IMR-90 (cell line): ENCODE data around the gene CARD18. TPM values are rescaled to one million over a fixed set of nuclear protein-coding genes. Genes with fewer than 3 reads are reported as not detected.

Experiments
- ATAC-seq: fragments of 200-7000 bp; cut with Tn5 transposase; 2 replicates; pipeline ENCODE4 v1.9.1; 2020; ENCODE audit warnings: low read depth, mild to moderate bottlenecking, moderate library complexity
- BruUV-seq: library from RNA; stranded (reverse); fragments of 400-500 nt; replicated peaks from 2 replicates; lab custom pipeline; 2021; lab: Mats Ljungman, UMichigan
- CTCF ChIA-PET: fragments of 300-600 bp; formaldehyde crosslinking; extraction: SDS; loops from one replicate; lab custom pipeline; 2021; ENCODE audit warnings: antibody characterized with exemption; lab: Yijun Ruan, JAX
- POLR2A ChIA-PET: fragments of 300-600 bp; sonication (Branson Sonifier 250); formaldehyde crosslinking; loops from one replicate; lab custom pipeline; 2022; ENCODE audit warnings: antibody characterized with exemption; ENCODE audit not compliant: unreplicated experiment; lab: Charles Lee
- DNase-seq: peaks from one replicate; pipeline ENCODE4 v3.0.0; 2013
- H2AFZ ChIP-seq: replicated peaks from 2 replicates; pipeline ENCODE3; 2013; ENCODE audit warnings: low read length, mild to moderate bottlenecking; ENCODE audit not compliant: poor library complexity
- H2AK5ac ChIP-seq: 2 replicates; pipeline ENCODE4 v1.6.1; 2013; ENCODE audit warnings: low read depth, low read length, inconsistent platforms
- H2AK9ac ChIP-seq: replicated peaks from 2 replicates; pipeline ENCODE3; 2013; ENCODE audit warnings: mild to moderate bottlenecking, low read depth, low read length, moderate library complexity; ENCODE audit not compliant: poor library complexity
- H2BK120ac ChIP-seq: 2 replicates; pipeline ENCODE4 v1.6.1; 2013; ENCODE audit warnings: low read depth, low read length, inconsistent platforms
- H2BK15ac ChIP-seq: 3 replicates; pipeline ENCODE4 v1.6.1; 2013; ENCODE audit warnings: low read depth, low read length, inconsistent platforms
- H2BK20ac ChIP-seq: 2 replicates; pipeline ENCODE4 v1.6.1; 2013; ENCODE audit warnings: low read depth, mild to moderate bottlenecking, inconsistent platforms, low read length, moderate library complexity
- H2BK5ac ChIP-seq: 2 replicates; pipeline ENCODE4 v1.6.1; 2013; ENCODE audit warnings: mild to moderate bottlenecking, low read depth, low read length, inconsistent platforms; ENCODE audit not compliant: poor library complexity, severe bottlenecking
- H3K14ac ChIP-seq: replicated peaks from 2 replicates; pipeline ENCODE4 v1.6.1; 2013; ENCODE audit warnings: low read depth, low read length, inconsistent platforms
- H3K18ac ChIP-seq: 2 replicates; pipeline ENCODE4 v1.6.1; 2013; ENCODE audit warnings: low read depth, low read length, control low read depth
- H3K23ac ChIP-seq: 2 replicates; pipeline ENCODE4 v1.6.1; 2013; ENCODE audit warnings: low read depth, low read length, inconsistent platforms
- H3K27ac ChIP-seq: 2 replicates; pipeline ENCODE4 v1.5.1; 2013; ENCODE audit warnings: mild to moderate bottlenecking, control low read depth, low read length; ENCODE audit not compliant: insufficient read depth
- H3K27me3 ChIP-seq: 2 replicates; pipeline ENCODE4 v1.6.1; 2013; ENCODE audit warnings: low read length; ENCODE audit not compliant: control insufficient read depth, insufficient read depth
- H3K36me3 ChIP-seq: 2 replicates; pipeline ENCODE4 v1.6.1; 2013; ENCODE audit warnings: low read length, mixed read lengths; ENCODE audit not compliant: control insufficient read depth, insufficient read depth
- H3K4ac ChIP-seq: 2 replicates; pipeline ENCODE4 v1.6.1; 2013; ENCODE audit warnings: low read depth, low read length, inconsistent platforms
- H3K4me1 ChIP-seq: 2 replicates; pipeline ENCODE4 v1.6.1; 2013; ENCODE audit warnings: low read length, mixed read lengths; ENCODE audit not compliant: control insufficient read depth, insufficient read depth
- H3K4me2 ChIP-seq: 2 replicates; pipeline ENCODE4 v1.6.1; 2013; ENCODE audit warnings: low read depth, mild to moderate bottlenecking, control low read depth, low read length, moderate library complexity
- H3K4me3 ChIP-seq: 2 replicates; pipeline ENCODE4 v1.5.1; 2013; ENCODE audit warnings: low read depth, mild to moderate bottlenecking, control low read depth, low read length, moderate library complexity; ENCODE audit not compliant: insufficient read depth
- H3K56ac ChIP-seq: 2 replicates; pipeline ENCODE4 v1.6.1; 2013; ENCODE audit warnings: low read length, inconsistent platforms; ENCODE audit not compliant: insufficient read depth; ENCODE audit errors: extremely low read depth
- H3K79me1 ChIP-seq, 2 experiments: 2 replicates each; pipeline ENCODE4 v1.6.1; 2013; ENCODE audit warnings: low read length in 2 of 2, inconsistent platforms in 1 of 2, low read depth in 1 of 2
- H3K9ac ChIP-seq: 2 replicates; pipeline ENCODE4 v1.6.1; 2013; ENCODE audit warnings: low read depth, low read length, control low read depth
- H3K9me1 ChIP-seq: 2 replicates; pipeline ENCODE4 v1.6.1; 2013; ENCODE audit warnings: low read length, inconsistent platforms; ENCODE audit not compliant: insufficient read depth
- H3K9me3 ChIP-seq: 2 replicates; pipeline ENCODE4 v1.6.1; 2013; ENCODE audit warnings: low read length; ENCODE audit not compliant: control insufficient read depth, insufficient read depth
- H4K20me1 ChIP-seq: 2 replicates; pipeline ENCODE4 v1.6.1; 2013; ENCODE audit warnings: low read length, inconsistent platforms; ENCODE audit not compliant: insufficient read depth
- H4K5ac ChIP-seq: 2 replicates; pipeline ENCODE4 v1.6.1; 2013; ENCODE audit warnings: mild to moderate bottlenecking, low read depth, low read length, control low read depth
- H4K8ac ChIP-seq, 2 experiments: 2 replicates each; pipeline ENCODE4 v1.6.1; 2013; ENCODE audit warnings: low read depth in 2 of 2, low read length in 2 of 2, control low read depth in 1 of 2, inconsistent platforms in 1 of 2
- H4K91ac ChIP-seq: 2 replicates; pipeline ENCODE4 v1.6.1; 2013; ENCODE audit warnings: low read depth, low read length, inconsistent platforms; ENCODE audit not compliant: insufficient read depth
- BHLHE40 ChIP-seq: fragments of 150-350 bp; IDR thresholded peaks from 2 replicates; pipeline ENCODE4 v1.6.1; 2016; ENCODE audit warnings: mild to moderate bottlenecking, low read depth, low read length
- CEBPB ChIP-seq: IDR thresholded peaks from 2 replicates; pipeline ENCODE4 v1.6.1; 2012; ENCODE audit warnings: low read depth, low read length, improper control_type of control experiment
- MAZ ChIP-seq: IDR thresholded peaks from 2 replicates; pipeline ENCODE4 v1.6.1; 2012; ENCODE audit warnings: low read depth, mild to moderate bottlenecking, low read length, improper control_type of control experiment, moderate library complexity, borderline replicate concordance
- MXI1 ChIP-seq: IDR thresholded peaks from 2 replicates; pipeline ENCODE4 v1.6.1; 2012; ENCODE audit warnings: low read depth, mild to moderate bottlenecking, low read length, moderate library complexity, borderline replicate concordance
- NFE2L2 ChIP-seq: fragments of 150-350 bp; IDR thresholded peaks from 2 replicates; pipeline ENCODE4 v1.6.1; 2016; ENCODE audit warnings: low read depth, mild to moderate bottlenecking, low read length
- POLR2A ChIP-seq: IDR thresholded peaks from 2 replicates; pipeline ENCODE4 v1.6.1; 2012; ENCODE audit warnings: mild to moderate bottlenecking, low read depth, low read length
- RAD21 ChIP-seq: IDR thresholded peaks from 2 replicates; pipeline ENCODE4 v1.6.1; 2012; ENCODE audit warnings: low read length, improper control_type of control experiment
- WGBS, 2 experiments: methylation state at CpG; one replicate each; pipeline versions ENCODE4 v1.1.5 to v1.1.7; 2013; ENCODE audit warnings: missing lambda C conversion rate in 2 of 2; ENCODE audit not compliant: insufficient read length in 1 of 2; ENCODE audit errors: extremely low coverage in 2 of 2; 5-methylcytosine and 5-hydroxymethylcytosine counted together
- dilution Hi-C: fragments of 300-500 bp; cut with HindIII; formaldehyde crosslinking; loops from one replicate; pipeline ENCODE4 v1.14.3; 2018; ENCODE audit warnings: low sequenced_read_pairs; ENCODE audit not compliant: unreplicated experiment
- in situ Hi-C: fragments of 300-500 bp; cut with MboI; formaldehyde crosslinking; loops from 3 replicates; pipeline ENCODE4 v1.14.3; 2019; ENCODE audit warnings: low sequenced_read_pairs, inconsistent platforms, mixed read lengths
- intact Hi-C: fragments of 100-400 bp; cut with micrococcal nuclease; formaldehyde crosslinking; loops from 2 replicates; pipeline ENCODE4 v1.10.0; 2022
- polyA plus RNA-seq, 3 experiments: library from polyadenylated mRNA; depleted of rRNA; stranded (reverse); fragments of >200 nt; gene quantifications; 2 replicates each; pipeline ENCODE4 v1.2.3, GENCODE V29; 2012; ENCODE audit warnings: low replicate concordance in 1 of 3
- total RNA-seq: library from RNA; depleted of rRNA; stranded (reverse); fragments of >200 nt; gene quantifications from 2 replicates; pipeline ENCODE4 v1.2.3, GENCODE V29; 2012
- TF ChIP-seq, protein P1 (sequence below): conservative IDR thresholded peaks from 2 replicates; pipeline ENCODE4 v1.5.1; 2012; ENCODE audit warnings: mild to moderate bottlenecking, low read depth, low read length, improper control_type of control experiment
- TF ChIP-seq, protein P2 (sequence below): fragments of 150-350 bp; IDR thresholded peaks from 2 replicates; pipeline ENCODE4 v1.6.1; 2017; ENCODE audit warnings: mild to moderate bottlenecking, antibody characterized with exemption, low read length, low read depth

The CARD18 gene
- total and polyA plus RNA-seq, 2 of the 4 experiments (the other 2 are of a cell fraction) = not detected

DNA sequence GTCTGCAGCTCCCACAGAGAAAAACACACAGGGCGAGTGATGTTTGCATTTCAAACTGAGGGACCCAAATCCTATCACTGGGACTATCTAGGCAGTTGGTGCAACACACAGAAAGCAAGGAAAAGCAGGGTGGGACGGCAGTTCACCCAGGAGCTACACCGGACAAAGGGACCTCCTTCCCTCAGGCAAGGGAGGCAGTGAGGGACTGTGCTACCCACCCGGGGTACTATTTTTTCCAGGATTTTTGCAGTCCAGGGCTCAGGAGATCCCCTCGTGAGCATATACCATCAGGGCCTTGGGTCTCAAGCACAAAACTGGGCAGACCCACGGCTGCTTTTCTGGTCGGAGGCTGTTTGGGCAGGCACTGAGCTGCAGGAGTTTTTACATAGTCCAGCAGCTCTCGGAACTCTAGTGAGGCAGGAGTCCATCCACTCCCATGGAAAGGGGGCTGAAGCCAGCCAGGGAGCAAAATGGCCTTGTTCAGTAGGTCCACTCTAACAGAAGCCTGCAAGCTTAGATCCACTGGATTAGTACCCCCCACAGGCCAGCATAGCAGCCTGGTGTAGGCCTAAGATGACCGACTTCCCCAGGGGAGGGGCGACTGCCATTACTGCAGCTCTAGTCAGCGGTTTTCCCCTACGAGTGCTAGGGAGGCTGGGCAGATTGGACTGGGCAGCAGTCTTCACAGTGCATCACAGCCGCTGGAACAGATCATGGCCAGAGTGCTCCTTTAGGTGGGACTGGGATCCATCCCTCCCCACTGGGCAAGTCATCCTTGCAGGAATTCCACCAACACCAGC, 28.2 kb downstream of the CARD18 start:
- dilution Hi-C loops (no loop called here), in situ Hi-C loops (no loop called here), intact Hi-C loops (no loop called here)
- WGBS, 2 experiments = no CpG with 5 or more reads among the region's 13 CpGs
- Histone ChIP-seq H2AK9ac (no peak overlapping the region), H2BK5ac (peak overlapping the region; percentile 67), H3K9ac (0 out of 2 replicates have a peak overlapping the region, but pooled peaks have one; percentile 33), H3K14ac (peak overlapping the region; percentile 76; the same call in 1 of the 2 replicates), H2BK120ac (peak overlapping the region; percentile 78), H2BK20ac (peak overlapping the region; percentile 69), H3K18ac (peak overlapping the region; percentile 80), H2AK5ac (0 out of 2 replicates have a peak overlapping the region, but pooled peaks have one; percentile 42), H3K56ac (no peak overlapping the region), H3K4me1 (peaks cover 6% of the 10 kb centered on the region), H3K4me3 (no peak overlapping the region), H2AFZ (peak overlapping the region; percentile 51), H3K4me2 (no peak overlapping the region), H4K8ac (peak overlapping the region; percentile 48 to 64; a peak in 3 of 4 replicates), H2BK15ac (peak overlapping the region; percentile 97; the same call in 1 of the 3 replicates), H4K5ac (peak overlapping the region; percentile 91), H3K36me3 (no peaks in the 10 kb centered on the region), H3K23ac (no peak overlapping the region), H3K9me3 (no peaks in the 10 kb centered on the region), H3K27me3 (no peaks in the 10 kb centered on the region), H4K20me1 (no peaks in the 10 kb centered on the region), H3K79me1 (no peaks in the 10 kb centered on the region), H3K4ac (peak overlapping the region; percentile 33), H3K27ac (0 out of 2 replicates have a peak overlapping the region, but pooled peaks have one; percentile 20), H3K9me1 (no peaks in the 10 kb centered on the region), H4K91ac (peak overlapping the region; percentile 79)
- TF ChIP-seq NFE2L2 (no peak), RAD21 (no peak), BHLHE40 (no peak), POLR2A (no peak), MAZ (no peak), MXI1 (no peak), CEBPB (no peak)
- TF ChIP-seq, protein P1, sequence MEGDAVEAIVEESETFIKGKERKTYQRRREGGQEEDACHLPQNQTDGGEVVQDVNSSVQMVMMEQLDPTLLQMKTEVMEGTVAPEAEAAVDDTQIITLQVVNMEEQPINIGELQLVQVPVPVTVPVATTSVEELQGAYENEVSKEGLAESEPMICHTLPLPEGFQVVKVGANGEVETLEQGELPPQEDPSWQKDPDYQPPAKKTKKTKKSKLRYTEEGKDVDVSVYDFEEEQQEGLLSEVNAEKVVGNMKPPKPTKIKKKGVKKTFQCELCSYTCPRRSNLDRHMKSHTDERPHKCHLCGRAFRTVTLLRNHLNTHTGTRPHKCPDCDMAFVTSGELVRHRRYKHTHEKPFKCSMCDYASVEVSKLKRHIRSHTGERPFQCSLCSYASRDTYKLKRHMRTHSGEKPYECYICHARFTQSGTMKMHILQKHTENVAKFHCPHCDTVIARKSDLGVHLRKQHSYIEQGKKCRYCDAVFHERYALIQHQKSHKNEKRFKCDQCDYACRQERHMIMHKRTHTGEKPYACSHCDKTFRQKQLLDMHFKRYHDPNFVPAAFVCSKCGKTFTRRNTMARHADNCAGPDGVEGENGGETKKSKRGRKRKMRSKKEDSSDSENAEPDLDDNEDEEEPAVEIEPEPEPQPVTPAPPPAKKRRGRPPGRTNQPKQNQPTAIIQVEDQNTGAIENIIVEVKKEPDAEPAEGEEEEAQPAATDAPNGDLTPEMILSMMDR = no peak
- TF ChIP-seq, protein P2, sequence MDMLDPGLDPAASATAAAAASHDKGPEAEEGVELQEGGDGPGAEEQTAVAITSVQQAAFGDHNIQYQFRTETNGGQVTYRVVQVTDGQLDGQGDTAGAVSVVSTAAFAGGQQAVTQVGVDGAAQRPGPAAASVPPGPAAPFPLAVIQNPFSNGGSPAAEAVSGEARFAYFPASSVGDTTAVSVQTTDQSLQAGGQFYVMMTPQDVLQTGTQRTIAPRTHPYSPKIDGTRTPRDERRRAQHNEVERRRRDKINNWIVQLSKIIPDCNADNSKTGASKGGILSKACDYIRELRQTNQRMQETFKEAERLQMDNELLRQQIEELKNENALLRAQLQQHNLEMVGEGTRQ = no peak
- CTCF ChIA-PET = interaction anchor here (0.7 kb wide), 1 partner anchor 405 kb away, joined by 3 read pairs; no protein-coding TSS in a partner anchor
- no TSS peak for BruUV-seq
- POLR2A ChIA-PET = no interaction called here
- ATAC-seq (no peak), DNase-seq (no peak)
